Thyroid gland (tissue), 4 donors: Measurements from ENCODE around the gene RPAP2.

ENCODE experiments used
- CTCF ChIP-seq, 6 experiments: fragments of 200-600 bp in 3 of 6; fragments of 450-650 bp in 3 of 6; sonication (generic) in 3 of 6; IDR thresholded peaks; one replicate each; pipeline ENCODE4 v1.5.1; 2016 to 2019; ENCODE audit warnings: antibody characterized with exemption in 6 of 6, mild to moderate bottlenecking in 2 of 6, inconsistent platforms in 1 of 6, moderate library complexity in 1 of 6
- POLR2A ChIP-seq, 2 donors: fragments of 450-650 bp; IDR thresholded peaks; one replicate each; pipeline ENCODE4 v1.6.1; 2017; ENCODE audit warnings: antibody characterized with exemption in 2 of 2, mild to moderate bottlenecking in 2 of 2, moderate library complexity in 1 of 2

- TF ChIP-seq CTCF (IDR thresholded peaks at IDR 0.05), result no peak
- TF ChIP-seq POLR2A (IDR thresholded peaks at IDR 0.05), result no peak
Observed at GRCh38 chr1:92326681-92327080, 27.8 kb downstream of the RPAP2 start.
